Measurements from ENCODE around the gene B4GAT1. TPM values are rescaled to one million over a fixed set of nuclear protein-coding genes. Genes with fewer than 3 reads are reported as not detected.

Gene B4GAT1
- total RNA-seq, 1 donor from 2014 or later, result 42.7 TPM

DNA sequence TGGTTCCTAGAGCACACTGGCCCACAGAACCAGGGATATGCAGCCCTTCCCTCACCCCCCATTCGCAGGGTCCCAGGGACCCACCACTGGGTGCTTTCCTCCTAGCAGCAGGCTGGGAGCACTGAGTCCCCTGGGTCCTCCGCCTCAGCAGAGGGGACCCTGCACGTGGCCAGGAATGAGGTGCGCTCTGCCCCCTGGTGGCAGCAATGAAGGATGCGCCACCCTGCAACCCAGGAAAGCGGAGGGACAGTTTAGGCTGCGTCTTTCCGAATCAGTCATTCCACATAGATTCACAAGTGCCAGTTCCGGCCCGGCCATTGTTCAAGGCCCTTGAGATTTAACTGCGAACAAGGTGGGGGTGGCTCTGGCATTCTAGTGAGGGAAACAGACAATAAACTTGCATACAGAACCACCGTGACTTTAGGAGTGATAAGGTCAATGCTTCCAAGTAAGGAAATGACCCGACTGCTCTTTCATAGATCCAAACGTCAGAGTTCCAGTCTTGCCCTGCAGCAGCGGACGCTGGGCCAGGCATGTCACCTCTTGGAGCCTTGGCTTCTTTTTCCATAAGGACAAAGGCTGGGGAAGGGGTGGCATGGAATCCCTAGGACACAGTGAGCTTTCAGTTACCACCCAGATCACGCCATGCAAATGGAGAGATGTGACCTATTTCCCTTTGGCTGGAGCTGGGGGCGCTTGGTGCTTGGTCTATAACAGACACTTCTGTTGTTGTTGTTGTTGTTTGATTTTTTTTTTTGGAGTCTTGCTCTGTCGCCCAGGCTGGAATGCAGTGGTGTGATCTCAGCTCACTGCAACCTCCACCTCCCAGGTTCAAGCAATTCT, 18.9 kb downstream of the B4GAT1 start:
- DNase-seq, result peak; percentile 82
- H3K36me3 Mint-ChIP-seq (ENCODE audit: unreplicated experiment), result no peaks in the 10 kb centered on the region
- H3K4me3 Mint-ChIP-seq (ENCODE audit: unreplicated experiment), result no peak overlapping the region
- H3K4me1 Mint-ChIP-seq (ENCODE audit: low read depth, unreplicated experiment), result peaks cover 24% of the 10 kb centered on the region
- H3K27me3 Mint-ChIP-seq (ENCODE audit: unreplicated experiment), result peaks cover 21% of the 10 kb centered on the region
- peaks cover 16% of the 10 kb centered on the region for H3K9me3 Mint-ChIP-seq (ENCODE audit: unreplicated experiment)
- peak overlapping the region; percentile 38 for H3K27ac Mint-ChIP-seq (ENCODE audit: unreplicated experiment)
- TF ChIP-seq, protein P1, sequence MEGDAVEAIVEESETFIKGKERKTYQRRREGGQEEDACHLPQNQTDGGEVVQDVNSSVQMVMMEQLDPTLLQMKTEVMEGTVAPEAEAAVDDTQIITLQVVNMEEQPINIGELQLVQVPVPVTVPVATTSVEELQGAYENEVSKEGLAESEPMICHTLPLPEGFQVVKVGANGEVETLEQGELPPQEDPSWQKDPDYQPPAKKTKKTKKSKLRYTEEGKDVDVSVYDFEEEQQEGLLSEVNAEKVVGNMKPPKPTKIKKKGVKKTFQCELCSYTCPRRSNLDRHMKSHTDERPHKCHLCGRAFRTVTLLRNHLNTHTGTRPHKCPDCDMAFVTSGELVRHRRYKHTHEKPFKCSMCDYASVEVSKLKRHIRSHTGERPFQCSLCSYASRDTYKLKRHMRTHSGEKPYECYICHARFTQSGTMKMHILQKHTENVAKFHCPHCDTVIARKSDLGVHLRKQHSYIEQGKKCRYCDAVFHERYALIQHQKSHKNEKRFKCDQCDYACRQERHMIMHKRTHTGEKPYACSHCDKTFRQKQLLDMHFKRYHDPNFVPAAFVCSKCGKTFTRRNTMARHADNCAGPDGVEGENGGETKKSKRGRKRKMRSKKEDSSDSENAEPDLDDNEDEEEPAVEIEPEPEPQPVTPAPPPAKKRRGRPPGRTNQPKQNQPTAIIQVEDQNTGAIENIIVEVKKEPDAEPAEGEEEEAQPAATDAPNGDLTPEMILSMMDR (IDR thresholded peaks at IDR 0.05; ENCODE audit: partially characterized antibody, unreplicated experiment), result peak; percentile 98

DNA sequence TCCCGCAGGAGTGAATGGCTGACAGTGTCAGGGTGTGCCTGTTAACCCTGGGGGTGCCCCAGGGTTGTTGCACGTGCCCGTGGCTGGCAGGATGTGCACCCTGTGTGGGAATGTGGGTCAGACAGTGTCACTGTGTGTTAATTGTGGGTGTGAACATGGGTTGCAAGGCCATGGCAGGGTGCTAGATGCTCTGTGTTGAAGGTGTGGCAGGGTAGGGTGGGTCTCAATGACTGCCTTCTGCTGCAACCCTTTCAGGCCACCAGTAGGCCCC, 19.5 kb downstream of the B4GAT1 start:
- Mint-ChIP-seq H3K4me1 (ENCODE audit: low read depth, unreplicated experiment) (peaks cover 26% of the 10 kb centered on the region), H3K27ac (ENCODE audit: unreplicated experiment) (no peak overlapping the region), H3K36me3 (ENCODE audit: unreplicated experiment) (no peaks in the 10 kb centered on the region), H3K27me3 (ENCODE audit: unreplicated experiment) (peaks cover 26% of the 10 kb centered on the region), H3K9me3 (ENCODE audit: unreplicated experiment) (peaks cover 19% of the 10 kb centered on the region), H3K4me3 (ENCODE audit: unreplicated experiment) (no peak overlapping the region)
- TF ChIP-seq, protein P1 (IDR thresholded peaks at IDR 0.05; ENCODE audit: partially characterized antibody, unreplicated experiment), result no peak
- no peak for DNase-seq

DNA sequence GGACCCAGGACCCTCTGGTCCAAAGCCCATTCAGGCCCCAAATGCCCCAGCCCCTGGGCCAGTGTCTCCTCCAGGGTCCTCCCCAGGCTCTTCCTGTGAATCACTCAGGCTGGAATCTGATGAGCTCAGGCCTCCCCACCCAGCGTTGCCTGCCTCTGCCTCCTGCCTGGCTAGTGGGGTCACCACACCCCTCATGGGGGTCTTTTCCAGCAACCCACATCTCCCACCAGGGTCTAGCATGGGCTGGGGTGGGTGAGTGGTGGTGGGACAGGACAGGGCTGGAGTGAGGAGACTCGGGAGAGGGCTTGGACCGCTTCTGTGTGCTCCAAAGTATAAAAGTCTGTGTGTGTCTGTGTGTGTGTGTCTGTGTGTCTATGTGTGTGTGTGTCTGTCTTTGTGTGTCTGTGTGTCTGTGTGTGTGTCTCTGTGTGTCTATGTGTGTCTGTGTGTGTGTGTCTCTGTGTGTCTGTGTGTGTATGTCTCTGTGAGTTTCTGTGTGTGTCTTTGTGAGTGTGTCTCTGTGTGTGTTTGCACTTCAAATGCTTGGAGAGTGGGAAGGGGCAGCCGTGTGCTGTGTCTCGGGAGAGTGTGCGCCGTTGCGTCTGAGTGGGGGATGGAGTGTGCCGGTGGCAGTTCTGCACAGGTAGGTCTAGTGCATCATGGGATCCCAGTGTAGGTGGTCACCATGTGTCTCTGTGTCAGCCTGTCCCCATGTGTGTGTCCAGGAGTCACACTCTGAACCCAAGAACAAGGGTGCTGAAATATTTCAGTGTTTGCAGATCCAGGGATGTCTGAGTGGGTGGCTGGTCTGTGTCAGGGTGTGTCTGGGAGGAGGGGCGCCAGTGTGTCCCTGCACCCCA, 20.0 kb downstream of the B4GAT1 start:
- Mint-ChIP-seq H3K4me3 (ENCODE audit: unreplicated experiment) (peak overlapping the region; percentile 56), H3K27ac (ENCODE audit: unreplicated experiment) (peak overlapping the region; percentile 59), H3K36me3 (ENCODE audit: unreplicated experiment) (no peaks in the 10 kb centered on the region), H3K4me1 (ENCODE audit: low read depth, unreplicated experiment) (peaks cover 26% of the 10 kb centered on the region), H3K27me3 (ENCODE audit: unreplicated experiment) (peaks cover 26% of the 10 kb centered on the region), H3K9me3 (ENCODE audit: unreplicated experiment) (peaks cover 19% of the 10 kb centered on the region)
- no peak for DNase-seq
- TF ChIP-seq, protein P1 (IDR thresholded peaks at IDR 0.05; ENCODE audit: partially characterized antibody, unreplicated experiment), result no peak

DNA sequence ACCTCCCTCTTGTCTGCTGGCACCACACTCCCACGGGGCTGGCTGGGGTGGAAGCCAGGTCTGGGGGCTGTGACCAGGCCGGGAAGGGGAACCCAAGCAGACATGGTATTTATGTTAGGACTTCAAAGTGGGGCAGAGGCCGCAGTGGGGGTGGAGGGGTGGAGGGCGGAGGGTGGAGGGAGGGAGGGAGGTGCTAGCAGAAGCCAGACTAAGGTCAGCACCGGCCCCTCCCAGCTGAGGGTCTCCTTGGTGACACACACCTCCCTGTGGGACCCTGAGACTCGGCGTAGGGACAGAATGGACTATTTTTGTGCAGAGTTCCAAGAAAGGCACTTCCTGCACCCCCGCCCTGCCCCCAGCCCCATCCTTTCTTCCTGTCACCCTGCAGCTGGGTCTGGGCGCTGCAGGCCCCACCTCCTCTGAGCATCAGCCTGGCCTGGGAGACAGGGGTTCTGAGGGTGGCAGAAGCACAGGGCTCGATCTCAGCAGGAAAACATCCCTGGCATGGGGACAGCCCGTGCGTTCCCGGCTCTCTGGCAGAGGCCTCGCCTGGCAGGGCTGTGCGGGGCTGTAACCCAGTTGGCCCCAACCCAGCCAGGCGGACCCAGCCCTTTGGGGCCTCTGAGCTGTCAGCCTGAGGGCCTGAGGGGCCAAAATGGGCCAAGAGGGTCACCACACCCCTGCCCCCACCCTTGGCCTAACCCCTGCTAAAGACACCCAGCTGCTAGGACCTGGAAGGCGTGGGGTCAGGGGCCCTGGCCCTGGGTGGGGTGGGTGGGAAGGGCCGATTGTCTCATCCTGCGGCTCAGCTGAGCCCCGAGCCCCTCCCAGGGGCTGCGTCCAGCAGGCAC, 20.9 kb downstream of the B4GAT1 start:
- H3K9me3 Mint-ChIP-seq (ENCODE audit: unreplicated experiment), result peaks cover 19% of the 10 kb centered on the region
- no peaks in the 10 kb centered on the region for H3K36me3 Mint-ChIP-seq (ENCODE audit: unreplicated experiment)
- TF ChIP-seq, protein P1 (IDR thresholded peaks at IDR 0.05; ENCODE audit: partially characterized antibody, unreplicated experiment), result no peak
- no peak overlapping the region for H3K4me3 Mint-ChIP-seq (ENCODE audit: unreplicated experiment)
- peak; percentile 34 for DNase-seq
- H3K27ac Mint-ChIP-seq (ENCODE audit: unreplicated experiment), result peak overlapping the region; percentile 23
- H3K4me1 Mint-ChIP-seq (ENCODE audit: low read depth, unreplicated experiment), result peaks cover 26% of the 10 kb centered on the region
- peaks cover 26% of the 10 kb centered on the region for H3K27me3 Mint-ChIP-seq (ENCODE audit: unreplicated experiment)
